Fibroblast of lung (primary cell): ENCODE data around the gene RAC3. TPM values are rescaled to one million over a fixed set of nuclear protein-coding genes. Genes with fewer than 3 reads are reported as not detected.

ENCODE experiments used
- DNase-seq, 2 donors: peaks; one replicate each; pipeline versions ENCODE4 v3.0.0 to v3.0.0-alpha.2; 2010; ENCODE audit warnings: low read depth in 2 of 2
- H2AFZ ChIP-seq: 2 replicates; pipeline ENCODE4 v1.5.1; 2012; ENCODE audit warnings: low read length, control low read depth, inconsistent platforms
- H3K27ac ChIP-seq: 2 replicates; pipeline ENCODE4 v1.5.1; 2011; ENCODE audit warnings: low read length, control low read depth; ENCODE audit not compliant: insufficient read depth
- H3K27me3 ChIP-seq: 2 replicates; pipeline ENCODE4 v1.5.1; 2011; ENCODE audit warnings: mild to moderate bottlenecking, low read length; ENCODE audit not compliant: control insufficient read depth, insufficient read depth
- H3K36me3 ChIP-seq: 2 replicates; pipeline ENCODE4 v1.5.1; 2011; ENCODE audit warnings: low read length; ENCODE audit not compliant: control insufficient read depth, insufficient read depth
- H3K4me1 ChIP-seq: 2 replicates; pipeline ENCODE4 v1.5.1; 2011; ENCODE audit warnings: low read length; ENCODE audit not compliant: control insufficient read depth, insufficient read depth; ENCODE audit errors: extremely low read depth
- H3K4me2 ChIP-seq: 2 replicates; pipeline ENCODE4 v1.5.1; 2011; ENCODE audit warnings: low read length, control low read depth; ENCODE audit not compliant: insufficient read depth; ENCODE audit errors: extremely low read depth
- H3K4me3 ChIP-seq, 4 experiments: fragments of 200-600 bp in 1 of 4; sonication (generic) in 1 of 4; replicated peaks in 1 of 4; 2 replicates each; pipeline ENCODE4 v1.5.1; 2011 to 2016; ENCODE audit warnings: low read length in 4 of 4, low read depth in 3 of 4, mild to moderate bottlenecking in 3 of 4, control low read depth in 2 of 4, inconsistent platforms in 1 of 4, mixed read lengths in 1 of 4; ENCODE audit not compliant: insufficient read depth in 1 of 4; ENCODE audit errors: control extremely low read depth in 1 of 4
- H3K79me2 ChIP-seq: 2 replicates; pipeline ENCODE4 v1.5.1; 2012; ENCODE audit warnings: mild to moderate bottlenecking, low read length, inconsistent platforms; ENCODE audit not compliant: control insufficient read depth, insufficient read depth
- H3K9ac ChIP-seq: 2 replicates; pipeline ENCODE4 v1.5.1; 2011; ENCODE audit warnings: mild to moderate bottlenecking, low read length, control low read depth; ENCODE audit not compliant: insufficient read depth
- H3K9me3 ChIP-seq: 2 replicates; pipeline ENCODE4 v1.5.1; 2012; ENCODE audit warnings: low read depth, low read length; ENCODE audit not compliant: control insufficient read depth, insufficient read depth
- H4K20me1 ChIP-seq: 2 replicates; pipeline ENCODE4 v1.5.1; 2011; ENCODE audit warnings: low read length; ENCODE audit not compliant: control insufficient read depth, insufficient read depth; ENCODE audit errors: extremely low read depth
- EZH2 ChIP-seq: IDR thresholded peaks from 2 replicates; pipeline ENCODE4 v1.5.1; 2012; ENCODE audit warnings: low read length, control low read depth, mild to moderate bottlenecking; ENCODE audit errors: missing control alignments
- polyA plus RNA-seq, 2 donors: library from polyadenylated mRNA; depleted of rRNA in 1 of 2; stranded (reverse) in 1 of 2; unstranded in 1 of 2; fragments of >200 nt; gene quantifications; 2 replicates each; pipeline ENCODE4 v1.2.1, GENCODE V29; 2011 to 2012; ENCODE audit warnings: missing spikeins in 1 of 2
- total RNA-seq: library from RNA; depleted of rRNA; stranded (reverse); fragments of >200 nt; gene quantifications from 2 replicates; pipeline ENCODE4 v1.2.1, GENCODE V29; 2014
- TF ChIP-seq, protein P1 (sequence below), 2 donors: IDR thresholded peaks in 1 of 2; conservative IDR thresholded peaks in 1 of 2; 1 replicate in 1 of 2; 2 replicates in 1 of 2; pipeline ENCODE4 v1.5.1; 2011 to 2012; ENCODE audit warnings: low read length in 2 of 2, control low read depth in 1 of 2, inconsistent platforms in 1 of 2, low read depth in 1 of 2, mild to moderate bottlenecking in 1 of 2

RAC3 gene
- total and polyA plus RNA-seq, 2 donors (not counting 1 experiment from before 2014, with no cell fraction given): 4.3 to 6.6 TPM

DNA sequence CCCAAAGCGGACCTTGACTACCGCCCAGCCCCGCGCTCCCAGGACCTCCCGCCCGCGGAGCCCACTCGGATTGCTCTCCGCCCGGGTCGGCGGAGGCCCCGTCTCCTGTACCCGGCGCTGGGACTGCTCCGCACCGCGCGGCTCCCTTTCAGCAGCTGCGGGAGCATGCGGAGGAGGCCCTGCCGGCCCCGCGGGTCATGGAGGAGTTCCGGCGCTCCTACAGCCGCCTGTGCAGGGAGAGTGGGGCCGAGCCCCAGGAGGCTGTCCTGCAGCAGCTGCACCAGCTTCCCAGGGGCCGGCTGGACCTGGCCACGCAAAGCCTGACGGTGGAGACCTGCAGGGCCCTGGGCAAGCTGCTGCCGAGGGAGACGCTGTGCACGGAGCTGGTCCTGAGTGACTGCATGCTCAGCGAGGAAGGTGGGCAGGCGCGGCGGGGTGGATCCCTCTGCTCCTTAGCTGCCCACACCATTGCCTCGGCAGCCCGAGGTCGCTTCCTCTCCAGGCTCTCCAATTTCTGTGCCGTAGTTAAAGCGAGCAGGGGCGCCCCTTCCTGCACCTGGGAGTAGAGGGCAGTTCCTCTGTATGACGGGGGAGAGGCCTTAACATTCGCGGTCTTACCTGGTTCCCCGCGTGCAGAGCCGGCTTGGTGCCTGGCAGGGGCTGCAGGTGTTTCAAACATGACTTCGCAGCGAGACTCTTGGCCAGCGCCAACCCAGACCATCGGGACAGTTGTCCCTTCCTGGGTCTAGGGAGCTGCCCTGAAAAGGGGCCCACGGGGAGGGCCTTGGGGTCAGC lies 7.8 kb upstream of the RAC3 start:
- Histone ChIP-seq H3K27me3 (no peaks in the 10 kb centered on the region), H2AFZ (peak overlapping the region; percentile 70), H3K4me2 (peak overlapping the region; percentile 93), H3K9ac (peak overlapping the region; percentile 46), H4K20me1 (no peaks in the 10 kb centered on the region), H3K4me1 (peaks cover 13% of the 10 kb centered on the region), H3K36me3 (peaks cover 2% of the 10 kb centered on the region), H3K27ac (no peak overlapping the region), H3K4me3 (peak overlapping the region; percentile 46 to 78 (median 72)), H3K79me2 (peaks cover 7% of the 10 kb centered on the region), H3K9me3 (no peaks in the 10 kb centered on the region)
- TF ChIP-seq, protein P1, sequence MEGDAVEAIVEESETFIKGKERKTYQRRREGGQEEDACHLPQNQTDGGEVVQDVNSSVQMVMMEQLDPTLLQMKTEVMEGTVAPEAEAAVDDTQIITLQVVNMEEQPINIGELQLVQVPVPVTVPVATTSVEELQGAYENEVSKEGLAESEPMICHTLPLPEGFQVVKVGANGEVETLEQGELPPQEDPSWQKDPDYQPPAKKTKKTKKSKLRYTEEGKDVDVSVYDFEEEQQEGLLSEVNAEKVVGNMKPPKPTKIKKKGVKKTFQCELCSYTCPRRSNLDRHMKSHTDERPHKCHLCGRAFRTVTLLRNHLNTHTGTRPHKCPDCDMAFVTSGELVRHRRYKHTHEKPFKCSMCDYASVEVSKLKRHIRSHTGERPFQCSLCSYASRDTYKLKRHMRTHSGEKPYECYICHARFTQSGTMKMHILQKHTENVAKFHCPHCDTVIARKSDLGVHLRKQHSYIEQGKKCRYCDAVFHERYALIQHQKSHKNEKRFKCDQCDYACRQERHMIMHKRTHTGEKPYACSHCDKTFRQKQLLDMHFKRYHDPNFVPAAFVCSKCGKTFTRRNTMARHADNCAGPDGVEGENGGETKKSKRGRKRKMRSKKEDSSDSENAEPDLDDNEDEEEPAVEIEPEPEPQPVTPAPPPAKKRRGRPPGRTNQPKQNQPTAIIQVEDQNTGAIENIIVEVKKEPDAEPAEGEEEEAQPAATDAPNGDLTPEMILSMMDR (conservative IDR thresholded peaks at IDR 0.05 in 1 of 2, IDR thresholded peaks at IDR 0.05 in 1 of 2; ENCODE audit: low read depth in 1 of 2, low read length in 2 of 2): no peak
- TF ChIP-seq EZH2: no peak
- peak in 1 of 2 donors; percentile 16 for DNase-seq

DNA sequence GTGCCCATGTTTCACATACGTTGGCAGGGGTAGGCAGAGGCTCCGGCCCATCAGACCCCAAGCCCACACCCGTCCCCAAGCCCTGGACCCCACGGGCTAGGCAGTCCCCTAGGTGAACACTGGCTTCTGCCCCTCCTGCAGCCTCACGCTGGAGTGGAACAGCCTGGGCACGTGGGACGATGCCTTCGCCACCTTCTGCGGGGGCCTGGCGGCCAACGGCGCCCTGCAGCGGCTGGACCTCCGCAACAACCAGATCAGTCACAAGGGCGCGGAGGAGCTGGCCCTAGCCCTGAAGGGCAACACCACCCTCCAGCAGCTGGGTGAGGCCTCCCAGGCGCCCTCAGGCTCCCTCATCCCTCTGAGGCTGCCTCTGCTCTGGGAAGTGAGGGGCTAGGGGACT lies 6.6 kb upstream of the RAC3 start:
- TF ChIP-seq EZH2: no peak
- TF ChIP-seq, protein P1 (conservative IDR thresholded peaks at IDR 0.05 in 1 of 2, IDR thresholded peaks at IDR 0.05 in 1 of 2; ENCODE audit: low read depth in 1 of 2, low read length in 2 of 2): no peak

DNA sequence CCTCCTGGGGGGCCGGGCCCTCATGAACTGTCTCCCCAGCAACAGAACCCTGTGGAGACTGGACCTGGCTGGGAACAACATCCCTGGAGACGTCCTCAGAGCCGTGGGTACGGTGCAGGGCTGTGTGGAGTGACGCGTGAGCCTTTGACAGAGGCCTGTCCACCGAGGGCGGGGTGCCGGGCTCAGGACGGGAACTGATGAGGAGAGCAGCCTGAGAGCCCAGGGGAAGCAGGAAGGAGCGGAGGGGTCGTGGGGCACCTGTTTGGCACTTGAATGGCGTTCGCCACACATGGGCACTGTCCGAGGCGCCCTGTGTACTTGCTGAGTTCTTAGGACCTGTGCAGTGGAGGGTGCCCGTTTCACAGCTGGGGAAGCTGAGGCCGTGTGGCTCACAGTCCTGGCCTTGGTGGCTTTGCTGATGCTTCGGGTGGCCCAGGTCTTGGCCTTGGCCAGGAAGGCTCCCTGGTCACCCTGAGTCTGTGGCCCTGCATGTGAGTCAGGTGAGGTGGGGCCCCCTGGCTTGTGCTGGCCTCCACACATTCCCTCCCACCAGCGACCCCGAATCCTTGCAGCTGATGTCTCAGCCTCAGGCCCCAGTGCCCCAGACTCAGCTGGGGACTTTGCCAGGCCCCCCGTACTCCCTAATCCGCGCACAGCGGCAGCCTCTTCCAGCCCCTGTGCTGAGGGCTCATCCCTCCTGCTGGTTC lies 5.9 kb upstream of the RAC3 start:
- no peak for DNase-seq
- Histone ChIP-seq H3K27me3 (no peaks in the 10 kb centered on the region), H3K4me2 (no peak overlapping the region), H3K36me3 (no peaks in the 10 kb centered on the region), H3K79me2 (peaks cover 7% of the 10 kb centered on the region), H3K4me1 (peaks cover 13% of the 10 kb centered on the region), H3K27ac (no peak overlapping the region), H2AFZ (no peak overlapping the region), H3K4me3 (no peak overlapping the region), H3K9ac (no peak overlapping the region), H4K20me1 (no peaks in the 10 kb centered on the region), H3K9me3 (no peaks in the 10 kb centered on the region)
- TF ChIP-seq, protein P1 (conservative IDR thresholded peaks at IDR 0.05 in 1 of 2, IDR thresholded peaks at IDR 0.05 in 1 of 2; ENCODE audit: low read depth in 1 of 2, low read length in 2 of 2): no peak
- no peak for TF ChIP-seq EZH2

More for the DNA sequence above, 6.6 kb upstream of the RAC3 start:
- Histone ChIP-seq H3K4me2 (no peak overlapping the region), H4K20me1 (no peaks in the 10 kb centered on the region), H3K4me3 (no peak overlapping the region), H3K79me2 (peaks cover 7% of the 10 kb centered on the region), H2AFZ (no peak overlapping the region), H3K9me3 (no peaks in the 10 kb centered on the region), H3K27ac (no peak overlapping the region), H3K36me3 (no peaks in the 10 kb centered on the region), H3K27me3 (no peaks in the 10 kb centered on the region), H3K9ac (no peak overlapping the region), H3K4me1 (peaks cover 13% of the 10 kb centered on the region)
- DNase-seq: no peak
